Breast epithelium (tissue), 3 donors: ENCODE data around the gene SOX10.

Source experiments
- CTCF ChIP-seq, 3 donors: fragments of 450-650 bp; IDR thresholded peaks; one replicate each; pipeline ENCODE4 v1.5.1; 2016 to 2017; ENCODE audit warnings: antibody characterized with exemption in 3 of 3, mild to moderate bottlenecking in 3 of 3, moderate library complexity in 3 of 3
- POLR2AphosphoS5 ChIP-seq, 3 donors: sonication (generic); formaldehyde crosslinking; IDR thresholded peaks; one replicate each; pipeline ENCODE4 v1.6.1; 2017; ENCODE audit warnings: antibody characterized with exemption in 3 of 3

GRCh38 chr22:38029370-38029769 is 45.0 kb upstream of the SOX10 start:
- no peak for TF ChIP-seq CTCF (IDR thresholded peaks at IDR 0.05)
- no peak for TF ChIP-seq POLR2AphosphoS5 (IDR thresholded peaks at IDR 0.05)
